ENCODE results near the gene CARD8.

CARD8 gene

DNA sequence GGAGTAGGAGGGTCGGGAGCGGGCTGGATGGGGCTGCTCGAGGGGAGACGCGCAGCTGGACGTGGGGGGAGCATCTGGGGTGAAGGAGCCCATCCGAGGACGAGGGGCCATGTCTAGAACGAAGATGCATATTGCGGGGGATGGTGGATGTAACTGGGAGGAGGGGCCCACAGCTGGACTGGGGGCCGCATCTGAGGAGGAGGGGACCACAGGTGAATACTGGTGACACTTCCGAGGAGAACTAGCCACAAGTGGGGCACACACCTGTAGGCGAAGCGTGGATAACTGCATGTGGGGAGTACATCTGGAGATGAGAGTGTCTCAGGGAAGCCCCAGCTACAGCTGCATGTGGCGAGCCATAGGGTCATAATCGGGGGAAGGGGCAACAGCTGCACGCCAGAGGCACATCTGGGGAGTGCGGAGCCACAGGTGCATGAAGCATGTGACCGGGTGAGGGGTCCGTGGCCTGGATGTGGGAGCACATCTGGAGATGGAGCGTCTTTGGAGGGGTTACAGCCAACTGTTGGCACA is 84.8 kb downstream of the CARD8 start:
- no peak for DNase-seq (ENCODE audit: low read depth)

DNA sequence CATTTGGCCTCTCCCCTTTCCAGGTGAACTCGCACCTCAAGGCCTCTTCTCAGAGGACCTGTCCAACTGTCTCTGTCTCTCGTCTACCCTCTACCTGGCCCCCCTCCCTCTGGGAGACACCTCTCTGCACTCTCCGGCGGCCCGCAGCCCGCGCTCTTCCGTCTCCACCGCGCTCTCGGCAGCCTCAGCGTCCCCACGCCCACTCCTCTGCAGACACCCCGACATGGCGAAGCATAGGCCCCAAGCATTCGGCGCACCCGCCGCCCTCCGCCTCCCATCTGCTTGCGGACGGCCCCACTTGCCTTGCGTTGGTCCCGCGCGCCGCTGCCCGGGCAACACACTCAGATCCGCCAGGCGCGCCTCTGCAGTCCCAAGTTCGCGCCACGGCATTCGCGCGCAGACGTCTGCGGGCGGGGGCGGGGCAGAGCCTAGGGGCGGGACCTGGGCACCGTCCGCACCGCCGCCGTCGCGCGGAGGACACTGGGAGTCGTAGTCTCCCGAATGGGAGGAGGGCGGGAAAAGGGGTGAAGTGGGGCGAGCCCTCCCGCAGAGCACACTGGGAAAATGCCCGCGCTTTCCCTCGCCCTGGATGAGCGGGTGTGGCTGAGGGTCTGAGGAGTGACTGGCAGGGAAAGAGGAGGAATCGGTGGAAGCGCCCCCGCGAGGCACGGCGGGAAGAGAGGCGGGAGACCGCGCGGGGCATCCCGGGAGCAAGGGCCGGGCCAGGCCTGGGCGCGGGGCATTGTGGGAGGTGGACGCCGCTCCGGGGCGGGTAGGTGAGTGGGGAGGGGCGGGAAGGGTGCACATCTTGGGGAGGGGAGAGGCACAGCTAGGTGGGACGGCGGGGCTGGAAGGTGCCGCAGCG is 85.5 kb downstream of the CARD8 start, which contains the start of the genes LIG1 and ZSWIM9:
Gene LIG1 (minus strand): TSS at position 406 of the 865 bp plus-strand sequence. CDS start 4,778 bp downstream, outside the sequence.
Gene ZSWIM9 (plus strand): TSS at position 742 of the 865 bp plus-strand sequence. CDS start 1,123 bp downstream, outside the sequence.
- DNase-seq (ENCODE audit: low read depth) = peak; percentile 95

DNA sequence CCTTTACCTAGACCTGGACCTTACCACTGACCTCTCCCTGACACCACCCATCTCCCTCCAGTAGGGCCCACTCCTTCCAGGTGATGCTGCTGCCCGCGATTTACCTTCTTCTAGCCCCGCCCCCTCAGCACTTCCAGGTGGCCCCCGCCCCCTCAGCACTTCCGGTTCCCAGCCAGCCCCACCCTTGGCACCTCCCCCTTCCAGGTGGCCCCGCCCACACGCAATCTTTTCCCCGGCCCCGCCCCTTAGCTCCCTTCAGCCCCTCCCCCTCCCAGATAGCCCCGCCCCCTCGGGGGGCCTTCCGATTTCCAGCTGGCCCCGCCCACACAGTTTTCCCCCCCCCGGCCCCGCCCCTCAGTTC is 86.2 kb downstream of the CARD8 start:
- peak; percentile 24 for DNase-seq (ENCODE audit: low read depth)

DNA sequence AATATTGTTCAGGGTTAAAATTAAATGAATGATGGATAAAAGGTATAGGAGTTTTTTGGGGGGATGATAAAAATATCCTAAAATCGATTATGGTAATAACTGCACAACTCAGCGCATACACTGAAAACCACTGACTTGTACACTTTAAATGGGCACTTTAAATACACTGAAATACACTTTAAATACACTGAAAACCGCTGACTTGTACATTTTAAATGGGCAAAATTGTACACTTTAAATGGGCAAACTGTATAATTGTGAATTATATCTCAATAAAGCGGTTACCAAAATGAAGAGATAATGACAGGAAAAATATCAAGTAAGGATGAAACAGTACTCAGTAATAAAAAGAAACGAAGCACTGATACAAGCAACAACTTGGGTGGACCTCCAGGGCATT is 87.0 kb downstream of the CARD8 start:
- no peak for DNase-seq (ENCODE audit: low read depth)

DNA sequence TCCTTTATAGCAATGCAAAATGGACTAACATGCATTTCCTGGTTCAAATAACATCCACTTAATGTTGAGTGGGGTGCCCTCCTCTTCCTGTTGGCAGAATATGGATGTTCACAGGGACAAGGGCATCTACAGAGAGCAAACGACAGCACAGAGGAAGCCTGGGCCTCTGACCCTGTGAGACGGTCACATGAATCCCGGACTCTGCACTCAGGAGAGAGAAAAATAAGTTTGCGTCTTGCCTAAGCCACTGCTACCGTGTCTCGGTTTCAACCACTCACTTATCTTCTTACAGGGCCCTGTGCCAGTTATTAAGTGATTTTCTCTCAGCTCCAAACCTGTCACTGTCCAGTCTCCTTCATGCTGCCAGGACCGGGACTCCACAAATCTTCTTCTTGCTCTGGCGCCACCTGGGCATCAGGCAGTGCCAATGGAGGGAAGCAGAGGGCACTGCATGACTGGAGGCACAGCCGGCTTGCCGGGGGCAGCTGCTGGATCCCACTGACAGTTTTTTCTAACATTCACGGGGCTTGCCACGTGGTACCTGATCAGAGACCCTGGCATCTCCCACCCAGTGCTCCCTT is 97.4 kb downstream of the CARD8 start:
- no peak for DNase-seq (ENCODE audit: low read depth)
